GM18508 (cell line): ENCODE measurements around the gene GNPDA2.
"Not testable (repeated sequence)": the region's sequence is repeated elsewhere in the genome, so short reads cannot be mapped to it uniquely, and the experiment has no call there.

ENCODE experiments used
- ATAC-seq: cut with Tn5 transposase; IDR thresholded peaks from one replicate; pipeline ENCODE4 v1.9.1; 2021; ENCODE audit warnings: moderate number of reproducible peaks; ENCODE audit not compliant: insufficient read depth, unreplicated experiment

Gene GNPDA2

GRCh38 chr4:44726038-44726871, at the start of gene GNPDA2:
TSS of gene GNPDA2 (minus strand) at chr4:44726556. CDS start at chr4:44722207, 4,349 bp downstream.
- ATAC-seq: peak; percentile 78

GRCh38 chr4:44772340-44772739, 46.0 kb upstream of the GNPDA2 start:
- no peak for ATAC-seq

- ATAC-seq: no peak
These were observed 45.4 kb upstream of the GNPDA2 start for GRCh38 chr4:44771789-44772188.

- ATAC-seq: no peak
These were observed 40.1 kb upstream of the GNPDA2 start for GRCh38 chr4:44766453-44766852.

GRCh38 chr4:44765116-44765515, 38.8 kb upstream of the GNPDA2 start:
- no peak for ATAC-seq

GRCh38 chr4:44761306-44761705, 35.0 kb upstream of the GNPDA2 start:
- no peak for ATAC-seq

- no peak for ATAC-seq
These were observed 34.0 kb upstream of the GNPDA2 start for GRCh38 chr4:44760142-44760898.

GRCh38 chr4:44756559-44756958, 30.2 kb upstream of the GNPDA2 start:
- no peak for ATAC-seq

- ATAC-seq: no peak
These were observed 13.8 kb upstream of the GNPDA2 start for GRCh38 chr4:44740201-44740600.

- peak; percentile 84 for ATAC-seq
These were observed 12.3 kb upstream of the GNPDA2 start for GRCh38 chr4:44738615-44739014.

GRCh38 chr4:44736900-44737299, 10.5 kb upstream of the GNPDA2 start:
- no peak for ATAC-seq

GRCh38 chr4:44728694-44729093, 2.3 kb upstream of the GNPDA2 start:
- ATAC-seq: not testable (repeated sequence)

- ATAC-seq: no peak
These were observed 1.1 kb upstream of the GNPDA2 start for GRCh38 chr4:44727471-44727870.

GRCh38 chr4:44725726-44726037, 674 bp downstream of the GNPDA2 start:
- ATAC-seq: peak; percentile 24

- no peak for ATAC-seq
These were observed 1.2 kb downstream of the GNPDA2 start for GRCh38 chr4:44725166-44725565.

- ATAC-seq: no peak
These were observed 4.4 kb downstream of the GNPDA2 start for GRCh38 chr4:44722001-44722400.

- no peak for ATAC-seq
These were observed 6.0 kb downstream of the GNPDA2 start for GRCh38 chr4:44720371-44720770.

GRCh38 chr4:44716597-44716996, 9.8 kb downstream of the GNPDA2 start:
- ATAC-seq: no peak

- ATAC-seq: no peak
These were observed 13.2 kb downstream of the GNPDA2 start for GRCh38 chr4:44713125-44713524.

GRCh38 chr4:44704673-44705072, 21.7 kb downstream of the GNPDA2 start:
- no peak for ATAC-seq

- ATAC-seq: no peak
These were observed 25.3 kb downstream of the GNPDA2 start for GRCh38 chr4:44701037-44701436.

- no peak for ATAC-seq
These were observed 25.9 kb downstream of the GNPDA2 start for GRCh38 chr4:44700427-44700826.
